Measurements from ENCODE around the gene SLC25A21.

DNA sequence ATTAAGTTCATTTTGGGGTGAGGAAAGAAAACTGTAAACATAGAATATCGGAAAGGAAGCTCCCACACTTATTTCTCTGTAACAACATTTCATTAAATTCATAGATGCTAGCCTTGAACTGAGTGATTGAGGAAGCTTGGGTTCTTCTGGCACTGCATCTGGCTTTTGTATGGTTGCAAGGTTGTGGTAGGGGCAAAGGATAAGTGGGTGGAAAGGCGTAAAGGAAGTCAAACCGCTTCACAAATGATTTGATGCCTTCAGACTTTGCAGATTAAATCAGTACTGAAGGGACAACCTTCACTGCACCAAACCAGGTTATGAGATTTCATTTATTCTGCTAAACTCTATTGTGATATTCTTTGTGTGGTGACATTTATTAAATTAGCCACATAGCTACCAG is 538.8 kb downstream of the SLC25A21 start:
- TF ChIP-seq ZNF747 (tag by site-specific recombination; IDR thresholded peaks at IDR 0.05) (no peak), ZNF670 (tag by site-specific recombination; IDR thresholded peaks at IDR 0.05; ENCODE audit: low read depth) (no peak), ZNF600 (tag by site-specific recombination; IDR thresholded peaks at IDR 0.05) (no peak), ZNF791 (tag by site-specific recombination; IDR thresholded peaks at IDR 0.05) (no peak), GLI4 (tag by site-specific recombination; IDR thresholded peaks at IDR 0.05) (no peak), ZNF701 (tag by site-specific recombination; IDR thresholded peaks at IDR 0.05) (no peak), ZNF266 (tag by site-specific recombination; IDR thresholded peaks at IDR 0.05; ENCODE audit: low read depth) (no peak), MYNN (tag by site-specific recombination; IDR thresholded peaks at IDR 0.05; ENCODE audit: borderline replicate concordance) (no peak), ZNF548 (tag by site-specific recombination; IDR thresholded peaks at IDR 0.05) (no peak)
- TF ChIP-seq, protein P1, sequence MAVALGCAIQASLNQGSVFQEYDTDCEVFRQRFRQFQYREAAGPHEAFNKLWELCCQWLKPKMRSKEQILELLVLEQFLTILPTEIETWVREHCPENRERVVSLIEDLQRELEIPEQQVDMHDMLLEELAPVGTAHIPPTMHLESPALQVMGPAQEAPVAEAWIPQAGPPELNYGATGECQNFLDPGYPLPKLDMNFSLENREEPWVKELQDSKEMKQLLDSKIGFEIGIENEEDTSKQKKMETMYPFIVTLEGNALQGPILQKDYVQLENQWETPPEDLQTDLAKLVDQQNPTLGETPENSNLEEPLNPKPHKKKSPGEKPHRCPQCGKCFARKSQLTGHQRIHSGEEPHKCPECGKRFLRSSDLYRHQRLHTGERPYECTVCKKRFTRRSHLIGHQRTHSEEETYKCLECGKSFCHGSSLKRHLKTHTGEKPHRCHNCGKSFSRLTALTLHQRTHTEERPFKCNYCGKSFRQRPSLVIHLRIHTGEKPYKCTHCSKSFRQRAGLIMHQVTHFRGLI (tag by site-specific recombination; IDR thresholded peaks at IDR 0.05): no peak
- TF ChIP-seq, protein P2, sequence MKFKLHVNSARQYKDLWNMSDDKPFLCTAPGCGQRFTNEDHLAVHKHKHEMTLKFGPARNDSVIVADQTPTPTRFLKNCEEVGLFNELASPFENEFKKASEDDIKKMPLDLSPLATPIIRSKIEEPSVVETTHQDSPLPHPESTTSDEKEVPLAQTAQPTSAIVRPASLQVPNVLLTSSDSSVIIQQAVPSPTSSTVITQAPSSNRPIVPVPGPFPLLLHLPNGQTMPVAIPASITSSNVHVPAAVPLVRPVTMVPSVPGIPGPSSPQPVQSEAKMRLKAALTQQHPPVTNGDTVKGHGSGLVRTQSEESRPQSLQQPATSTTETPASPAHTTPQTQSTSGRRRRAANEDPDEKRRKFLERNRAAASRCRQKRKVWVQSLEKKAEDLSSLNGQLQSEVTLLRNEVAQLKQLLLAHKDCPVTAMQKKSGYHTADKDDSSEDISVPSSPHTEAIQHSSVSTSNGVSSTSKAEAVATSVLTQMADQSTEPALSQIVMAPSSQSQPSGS (tag by site-specific recombination; IDR thresholded peaks at IDR 0.05; ENCODE audit: low read depth): no peak
- TF ChIP-seq, protein P3, sequence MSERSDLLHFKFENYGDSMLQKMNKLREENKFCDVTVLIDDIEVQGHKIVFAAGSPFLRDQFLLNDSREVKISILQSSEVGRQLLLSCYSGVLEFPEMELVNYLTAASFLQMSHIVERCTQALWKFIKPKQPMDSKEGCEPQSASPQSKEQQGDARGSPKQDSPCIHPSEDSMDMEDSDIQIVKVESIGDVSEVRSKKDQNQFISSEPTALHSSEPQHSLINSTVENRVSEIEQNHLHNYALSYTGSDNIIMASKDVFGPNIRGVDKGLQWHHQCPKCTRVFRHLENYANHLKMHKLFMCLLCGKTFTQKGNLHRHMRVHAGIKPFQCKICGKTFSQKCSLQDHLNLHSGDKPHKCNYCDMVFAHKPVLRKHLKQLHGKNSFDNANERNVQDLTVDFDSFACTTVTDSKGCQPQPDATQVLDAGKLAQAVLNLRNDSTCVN (tag by site-specific recombination; optimal IDR thresholded peaks at IDR 0.05): no peak
- TF ChIP-seq, protein P4, sequence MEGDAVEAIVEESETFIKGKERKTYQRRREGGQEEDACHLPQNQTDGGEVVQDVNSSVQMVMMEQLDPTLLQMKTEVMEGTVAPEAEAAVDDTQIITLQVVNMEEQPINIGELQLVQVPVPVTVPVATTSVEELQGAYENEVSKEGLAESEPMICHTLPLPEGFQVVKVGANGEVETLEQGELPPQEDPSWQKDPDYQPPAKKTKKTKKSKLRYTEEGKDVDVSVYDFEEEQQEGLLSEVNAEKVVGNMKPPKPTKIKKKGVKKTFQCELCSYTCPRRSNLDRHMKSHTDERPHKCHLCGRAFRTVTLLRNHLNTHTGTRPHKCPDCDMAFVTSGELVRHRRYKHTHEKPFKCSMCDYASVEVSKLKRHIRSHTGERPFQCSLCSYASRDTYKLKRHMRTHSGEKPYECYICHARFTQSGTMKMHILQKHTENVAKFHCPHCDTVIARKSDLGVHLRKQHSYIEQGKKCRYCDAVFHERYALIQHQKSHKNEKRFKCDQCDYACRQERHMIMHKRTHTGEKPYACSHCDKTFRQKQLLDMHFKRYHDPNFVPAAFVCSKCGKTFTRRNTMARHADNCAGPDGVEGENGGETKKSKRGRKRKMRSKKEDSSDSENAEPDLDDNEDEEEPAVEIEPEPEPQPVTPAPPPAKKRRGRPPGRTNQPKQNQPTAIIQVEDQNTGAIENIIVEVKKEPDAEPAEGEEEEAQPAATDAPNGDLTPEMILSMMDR (tag by site-specific recombination; IDR thresholded peaks at IDR 0.05): no peak
